Activated T-cell treated with anti-CD3 and anti-CD28 coated beads, Interleukin-2, amount 50 U/mL, for 48 hours (primary cell): Measurements from ENCODE around the gene GPR37.

Source experiments
- DNase-seq, 2 experiments: peaks; one replicate each; pipeline ENCODE4 v3.0.0-alpha.2; 2020

Gene GPR37

DNA sequence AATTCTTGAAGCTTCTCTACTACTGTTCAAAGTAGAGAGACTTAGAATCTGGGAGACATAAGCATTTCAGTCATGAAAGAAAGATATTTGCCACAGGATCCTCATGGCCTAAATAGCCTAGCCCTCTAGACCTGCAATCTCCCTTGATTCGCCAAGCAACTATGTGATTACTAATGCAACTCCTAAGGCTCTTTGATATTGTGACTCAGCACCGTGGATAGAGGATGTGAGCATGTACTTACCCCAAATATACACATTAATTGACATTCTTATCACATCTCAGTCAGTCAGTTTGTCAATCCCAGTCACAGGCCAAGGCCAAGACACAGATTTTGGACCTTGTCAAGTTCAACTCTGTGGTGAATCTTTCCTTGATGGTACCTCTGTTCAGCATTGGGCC lies 42.6 kb downstream of the GPR37 start:
- DNase-seq, result no peak

- no peak for DNase-seq
Measured at GRCh38 chr7:124722292-124722691, 43.3 kb downstream of the GPR37 start.

DNA sequence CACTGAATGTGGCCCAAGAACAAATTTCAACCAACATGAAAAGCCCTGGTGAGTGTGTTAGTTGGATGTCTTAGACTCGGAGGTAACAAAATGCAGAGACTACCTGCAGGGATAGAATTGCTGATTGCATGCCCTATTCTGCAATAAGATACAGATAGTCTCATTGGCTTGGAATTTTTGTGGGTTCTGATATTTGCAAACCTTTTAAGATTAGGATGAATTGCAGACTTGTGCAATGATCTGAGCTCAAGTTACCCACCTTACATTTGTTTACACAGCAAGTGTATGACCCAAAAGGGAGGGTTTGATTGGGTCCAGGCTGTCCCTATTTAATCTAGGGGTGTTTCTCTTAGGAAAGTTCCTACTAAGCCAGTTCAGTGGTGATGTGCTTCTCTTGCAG lies 45.4 kb downstream of the GPR37 start:
- DNase-seq, result no peak

- no peak for DNase-seq
Measured at GRCh38 chr7:124718032-124718766, 47.4 kb downstream of the GPR37 start.

GRCh38 chr7:124716894-124717293 lies 48.7 kb downstream of the GPR37 start:
- no peak for DNase-seq

DNA sequence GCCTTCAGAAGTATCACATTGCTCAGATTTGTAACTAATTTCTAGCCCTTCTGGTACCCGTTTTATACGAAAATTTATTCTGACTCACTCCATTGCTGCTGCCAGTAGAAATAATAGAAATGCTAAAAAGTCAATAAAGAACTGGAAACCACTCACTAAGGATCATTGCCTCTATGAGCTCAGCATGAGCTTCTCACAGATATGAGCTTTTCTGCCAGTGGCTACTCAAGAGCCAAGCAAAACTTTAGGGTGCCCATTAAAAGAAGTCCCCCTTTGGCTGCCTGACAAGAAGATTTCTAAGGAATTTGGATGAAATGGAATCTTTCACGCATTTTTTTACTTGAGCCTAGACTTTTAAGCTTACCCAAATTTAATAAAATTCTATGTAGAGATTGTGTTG lies 52.5 kb downstream of the GPR37 start:
- no peak for DNase-seq

- no peak for DNase-seq
Measured at GRCh38 chr7:124712017-124712416, 53.6 kb downstream of the GPR37 start.

DNA sequence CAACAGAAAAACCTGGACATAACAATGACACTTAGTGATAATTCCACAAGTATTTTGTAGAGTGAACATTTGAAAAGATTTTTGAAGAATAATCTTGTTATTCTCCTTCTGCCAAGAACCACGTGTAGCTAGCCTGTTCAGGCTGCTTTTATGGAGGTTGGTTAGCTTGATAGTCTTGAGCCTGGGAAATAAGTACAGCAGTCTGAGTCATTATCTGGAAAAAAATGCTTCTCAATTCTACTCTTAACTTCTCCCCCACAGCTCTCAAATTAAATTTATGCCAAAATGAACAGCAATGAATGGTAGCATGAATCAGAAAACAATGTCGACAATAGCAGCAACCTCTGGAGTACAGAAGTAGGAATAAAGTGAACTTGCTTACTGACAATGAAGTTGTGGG lies 63.2 kb downstream of the GPR37 start:
- no peak for DNase-seq

GRCh38 chr7:124701955-124702354 lies 63.6 kb downstream of the GPR37 start:
- DNase-seq, result no peak

DNA sequence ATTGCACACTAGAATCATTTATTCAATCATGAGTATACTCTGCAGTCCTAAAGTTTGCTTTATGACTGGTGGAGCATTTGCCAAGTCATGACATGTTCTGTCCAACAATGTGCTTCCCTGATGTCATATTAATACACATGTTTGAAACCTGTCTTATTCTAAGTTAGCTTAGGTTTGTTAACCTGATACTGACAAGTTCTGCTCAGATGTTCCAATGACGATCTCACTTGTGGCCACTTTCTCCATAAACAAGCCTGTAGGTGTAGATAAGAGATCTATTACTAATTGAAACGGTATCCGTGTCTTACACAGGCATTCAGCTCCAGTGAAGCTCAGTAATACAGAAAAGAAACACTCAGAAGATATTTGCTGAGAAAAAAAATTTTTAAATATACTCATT lies 64.9 kb downstream of the GPR37 start:
- no peak for DNase-seq

DNA sequence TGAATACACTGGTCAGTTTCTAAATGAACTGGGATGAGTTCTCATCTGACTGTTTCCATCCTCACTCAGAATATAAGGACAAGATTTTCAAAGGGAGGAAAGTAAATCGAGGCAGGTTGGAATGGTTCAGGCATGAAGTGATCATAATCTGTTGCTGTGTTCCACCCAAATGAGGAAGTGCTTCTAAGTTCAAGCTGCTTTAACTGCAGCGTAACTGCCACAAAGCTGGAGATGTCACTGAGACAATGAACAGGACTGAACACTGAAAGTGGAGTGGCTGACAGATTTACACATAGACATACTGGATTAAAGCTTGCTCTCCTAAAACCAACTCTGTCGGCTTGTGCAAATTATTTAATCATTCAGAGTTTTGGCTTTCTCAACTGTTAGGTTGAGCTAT lies 66.6 kb downstream of the GPR37 start:
- no peak for DNase-seq

DNA sequence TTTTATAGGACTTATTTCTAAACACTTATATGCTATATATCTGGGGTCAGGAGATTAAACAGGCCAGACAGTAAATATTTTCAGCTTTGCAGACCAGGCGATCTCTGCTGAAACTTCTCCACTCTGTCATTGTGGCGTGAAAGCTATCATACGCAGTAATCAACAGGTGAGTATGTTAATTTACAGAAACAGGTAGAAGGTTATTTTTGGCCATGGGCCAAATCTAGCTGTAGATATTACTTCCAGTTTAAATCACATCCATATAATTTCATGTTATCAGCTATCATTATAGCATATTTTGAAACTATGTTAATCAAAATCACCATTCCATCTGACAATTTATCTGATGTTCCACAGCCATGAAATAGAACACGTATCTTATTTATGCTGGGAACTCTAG lies 67.8 kb downstream of the GPR37 start:
- no peak for DNase-seq
